COR-L47 (cell line): ENCODE measurements around the gene DHX58.

Source experiments
- DNase-seq: peaks from one replicate; lab custom pipeline; 2025; lab: John Stamatoyannopoulos, UW

DHX58 gene

GRCh38 chr17:42053731-42054500 lies 58.6 kb downstream of the DHX58 start:
- no peak for DNase-seq

- no peak for DNase-seq
Observed at GRCh38 chr17:42052346-42052877, 60.1 kb downstream of the DHX58 start.

GRCh38 chr17:42051645-42052044 lies 60.9 kb downstream of the DHX58 start:
- no peak for DNase-seq
